Glomerular visceral epithelial cell (primary cell): Measurements from ENCODE around the gene SGK2.
A peak's percentile ranks its signal among the peaks of the same experiment; 100 is the strongest.

Experiments used
- DNase-seq: peaks from one replicate; pipeline ENCODE4 v3.0.0-alpha.2; 2016; ENCODE audit errors: extremely low spot score

SGK2 gene

GRCh38 chr20:43558412-43559146, at the start of gene SGK2:
SGK2 (plus strand) TSS chr20:43559027; CDS start chr20:43566496, 7,469 bp downstream.
- DNase-seq = peak; percentile 90

DNA sequence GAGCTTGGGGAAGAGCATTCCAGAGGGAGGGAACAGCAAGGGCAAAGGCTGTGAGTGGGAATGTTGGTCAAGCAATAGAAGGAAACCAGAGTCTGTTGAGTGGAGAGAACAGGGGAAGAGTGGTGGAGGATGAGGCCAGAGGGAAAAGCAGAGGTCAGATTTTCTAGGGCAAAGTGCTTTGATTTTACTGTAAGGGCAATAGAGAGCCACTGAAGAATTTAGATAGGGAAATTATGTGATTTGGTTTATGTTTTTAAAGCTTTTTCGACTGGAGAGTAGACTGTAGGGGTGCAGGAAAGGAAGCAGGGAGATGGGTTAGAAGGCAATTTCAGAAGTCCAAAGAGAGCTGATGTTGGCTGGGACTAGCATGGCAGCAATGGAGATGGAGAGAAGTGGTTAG, 46.9 kb upstream of the SGK2 start:
- DNase-seq = no peak

DNA sequence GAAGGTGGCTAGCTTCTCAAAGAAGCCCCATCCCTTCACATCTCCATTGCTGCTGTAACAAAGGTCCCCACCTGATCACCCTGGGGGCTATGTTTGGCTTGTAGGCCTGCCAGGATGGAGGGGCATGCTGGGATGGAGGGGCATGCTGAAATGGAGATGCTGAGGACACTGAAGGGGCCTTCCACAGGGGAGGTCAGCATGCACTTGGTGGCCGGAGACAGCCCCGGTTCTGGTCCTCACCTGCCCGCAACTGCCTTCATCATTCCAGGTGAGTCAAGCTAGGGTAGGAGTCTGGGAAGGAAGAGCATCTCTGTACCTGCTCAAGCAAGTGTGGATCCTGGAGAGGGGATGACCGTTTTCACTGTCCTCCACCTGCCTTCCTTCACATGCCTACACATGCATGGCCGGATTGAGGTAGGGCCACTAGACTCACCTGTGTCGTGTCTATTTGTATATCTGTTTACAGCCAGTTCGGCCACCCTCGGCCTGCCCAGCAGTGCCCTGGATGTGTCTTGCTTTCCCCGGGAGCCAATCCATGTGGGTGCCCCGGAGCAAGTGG, 45.4 kb upstream of the SGK2 start:
- no peak for DNase-seq

- DNase-seq = peak; percentile 98
Observed at GRCh38 chr20:43513931-43514647, 44.7 kb upstream of the SGK2 start.

DNA sequence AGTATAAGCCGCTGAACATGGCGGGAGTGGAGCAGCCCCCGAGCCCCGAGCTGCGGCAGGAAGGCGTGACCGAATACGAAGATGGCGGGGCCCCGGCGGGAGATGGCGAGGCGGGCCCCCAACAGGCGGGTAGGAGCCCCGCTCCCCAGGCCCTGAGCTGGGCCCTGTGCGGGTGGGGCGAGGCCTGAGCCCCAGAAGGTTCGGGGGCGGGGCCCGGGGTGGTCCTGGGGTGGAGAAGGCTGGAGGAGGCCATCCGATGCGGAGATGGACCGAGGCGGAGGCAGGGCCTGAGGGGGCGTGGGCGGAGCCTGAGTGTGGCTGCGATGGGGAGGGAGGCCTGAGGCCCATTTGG, 44.2 kb upstream of the SGK2 start:
- DNase-seq = peak; percentile 26

GRCh38 chr20:43515628-43516027, 43.2 kb upstream of the SGK2 start:
- no peak for DNase-seq

DNA sequence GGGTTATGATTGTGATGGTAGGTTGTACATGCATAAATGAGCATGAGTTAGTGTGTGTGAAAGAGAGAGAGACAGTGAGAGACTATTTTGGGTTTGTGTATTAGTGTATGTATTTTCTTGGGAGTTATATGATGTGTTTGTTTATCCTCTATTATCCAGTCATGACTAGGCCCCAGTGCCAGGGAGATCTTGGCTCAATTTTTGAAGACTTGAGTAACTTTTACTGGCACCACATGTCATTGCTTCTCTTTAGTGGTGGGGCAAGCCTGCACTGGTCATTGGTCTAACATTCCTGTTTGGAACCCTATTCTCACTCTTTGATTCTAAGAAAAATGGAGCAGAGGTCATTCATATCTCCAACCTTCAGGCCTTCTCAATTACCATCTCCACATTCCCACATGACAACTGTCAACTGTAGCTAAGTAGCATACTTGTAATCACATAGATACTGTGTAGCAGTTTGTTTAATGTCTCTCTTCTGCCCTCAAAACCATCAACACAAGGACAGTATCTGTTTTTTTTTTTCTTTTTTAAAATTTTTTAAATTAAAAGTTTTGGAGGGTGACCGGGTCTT, 42.5 kb upstream of the SGK2 start:
- DNase-seq = no peak

- DNase-seq = no peak
Observed at GRCh38 chr20:43520074-43520630, 38.7 kb upstream of the SGK2 start.

DNA sequence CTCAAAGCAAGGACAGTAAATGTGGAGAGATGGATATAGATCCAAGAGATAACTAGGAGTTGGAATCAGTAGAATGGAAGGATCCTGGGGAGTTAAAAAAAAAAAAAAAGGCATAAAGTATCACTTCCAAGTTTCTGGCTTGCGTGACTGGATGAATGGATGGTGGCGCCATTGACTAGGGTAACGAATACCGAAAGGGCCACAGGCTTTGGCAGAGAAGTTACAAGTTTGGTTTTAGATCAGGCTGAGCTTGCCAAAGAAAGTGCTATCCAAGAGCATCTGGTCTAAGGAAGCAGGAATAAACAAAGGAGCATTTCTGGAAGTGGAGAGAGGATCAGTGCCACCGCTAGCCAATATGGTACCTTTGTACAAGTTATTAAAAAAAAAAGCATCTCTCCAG, 33.8 kb upstream of the SGK2 start:
- DNase-seq = no peak

DNA sequence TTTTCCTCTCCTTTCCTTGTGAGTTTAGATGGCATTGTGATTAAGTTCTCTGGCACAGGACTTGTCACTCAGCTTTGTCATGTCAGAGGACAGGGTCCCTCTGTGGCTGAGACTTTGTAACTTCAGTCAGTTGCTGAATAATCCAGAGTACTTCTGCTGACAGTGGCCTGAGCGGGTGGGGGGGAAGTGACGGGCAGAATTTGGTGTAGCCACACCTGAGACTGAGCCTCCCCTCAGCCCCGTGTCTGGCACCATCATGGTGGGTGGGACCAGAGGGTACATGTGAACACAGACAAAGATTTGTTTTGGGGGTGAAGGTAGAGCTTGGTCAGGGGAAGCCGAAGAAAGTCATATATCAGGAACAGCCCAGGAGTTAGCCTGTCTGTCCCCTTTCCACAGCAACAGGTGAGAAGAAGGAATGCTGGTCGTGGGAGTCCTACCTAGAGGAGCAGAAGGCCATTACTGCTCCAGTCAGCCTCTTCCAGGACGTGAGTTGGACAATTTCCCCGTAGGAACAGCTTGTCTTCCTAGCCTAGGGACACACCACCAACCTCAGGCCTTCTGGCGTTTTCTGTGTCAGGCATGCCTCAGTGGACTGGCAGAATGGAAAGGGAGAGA, 30.5 kb upstream of the SGK2 start:
- DNase-seq = no peak

GRCh38 chr20:43529051-43529450, 29.8 kb upstream of the SGK2 start:
- no peak for DNase-seq

- no peak for DNase-seq
Observed at GRCh38 chr20:43529457-43530153, 29.2 kb upstream of the SGK2 start.

DNA sequence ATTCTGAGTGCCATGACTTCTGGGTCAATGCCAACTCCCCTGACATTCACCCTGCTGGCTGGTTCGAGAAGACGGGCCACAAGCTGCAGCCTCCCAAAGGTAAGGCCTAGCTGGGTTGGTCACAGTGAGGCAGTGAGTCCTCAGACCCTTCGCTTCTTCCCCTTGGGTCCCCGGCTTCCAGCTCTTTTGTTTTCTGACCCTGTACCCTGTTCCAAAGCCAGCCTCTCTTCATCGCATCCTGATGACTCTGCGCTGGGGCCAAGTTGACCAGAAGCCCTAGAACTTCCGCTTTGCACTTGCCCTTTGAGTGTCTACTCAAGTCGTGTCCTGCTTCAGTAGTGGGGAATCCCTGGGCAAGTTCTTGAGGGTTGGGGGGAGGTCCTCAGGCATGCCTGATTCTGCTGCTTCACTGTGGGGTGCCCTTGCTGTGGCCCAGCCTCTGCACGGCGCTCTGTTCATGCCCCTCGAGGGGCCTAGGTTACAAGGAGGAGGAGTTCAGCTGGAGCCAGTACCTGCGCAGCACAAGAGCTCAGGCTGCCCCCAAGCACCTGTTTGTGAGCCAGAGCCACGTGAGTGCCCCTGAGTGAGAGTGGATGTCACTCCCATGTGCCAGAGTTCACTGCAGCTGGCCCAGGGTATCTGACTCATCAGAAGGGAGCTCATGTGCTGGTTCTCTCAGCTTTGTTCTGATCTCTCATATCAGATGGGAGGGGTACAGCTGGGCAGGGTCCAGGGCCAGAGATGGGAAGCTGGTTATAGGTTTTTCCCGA, 28.3 kb upstream of the SGK2 start:
- DNase-seq = no peak

GRCh38 chr20:43531091-43531443, 27.8 kb upstream of the SGK2 start:
- DNase-seq = no peak

DNA sequence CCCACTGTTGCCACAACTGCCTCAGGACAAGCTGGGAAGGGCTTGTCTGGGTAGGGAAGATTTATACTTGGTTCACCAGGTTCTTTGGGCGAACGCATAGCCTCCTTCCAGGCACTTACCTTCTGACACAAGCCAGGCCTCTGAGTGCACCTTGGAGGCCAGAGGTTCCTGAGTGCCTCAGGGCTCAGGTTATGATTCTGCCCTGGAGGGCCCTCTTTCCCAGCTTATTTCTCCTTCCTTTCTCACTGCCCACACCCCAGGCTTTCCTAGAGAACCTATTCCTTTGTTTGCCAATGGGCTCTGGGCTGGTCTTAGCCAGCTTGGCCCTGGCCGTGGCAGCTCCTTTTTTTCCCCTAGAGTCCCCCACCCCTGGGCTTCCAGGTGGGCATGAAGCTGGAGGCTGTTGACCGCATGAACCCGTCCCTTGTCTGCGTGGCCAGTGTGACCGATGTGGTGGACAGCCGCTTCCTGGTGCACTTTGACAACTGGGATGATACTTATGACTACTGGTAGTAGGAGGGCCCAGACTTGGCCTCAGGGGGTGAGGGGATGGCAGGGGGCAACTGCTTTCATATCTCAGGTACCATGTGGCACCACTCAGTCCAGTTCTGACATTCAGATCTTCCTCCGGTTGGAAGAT, 26.3 kb upstream of the SGK2 start:
- no peak for DNase-seq

GRCh38 chr20:43533060-43533459, 25.8 kb upstream of the SGK2 start:
- no peak for DNase-seq

DNA sequence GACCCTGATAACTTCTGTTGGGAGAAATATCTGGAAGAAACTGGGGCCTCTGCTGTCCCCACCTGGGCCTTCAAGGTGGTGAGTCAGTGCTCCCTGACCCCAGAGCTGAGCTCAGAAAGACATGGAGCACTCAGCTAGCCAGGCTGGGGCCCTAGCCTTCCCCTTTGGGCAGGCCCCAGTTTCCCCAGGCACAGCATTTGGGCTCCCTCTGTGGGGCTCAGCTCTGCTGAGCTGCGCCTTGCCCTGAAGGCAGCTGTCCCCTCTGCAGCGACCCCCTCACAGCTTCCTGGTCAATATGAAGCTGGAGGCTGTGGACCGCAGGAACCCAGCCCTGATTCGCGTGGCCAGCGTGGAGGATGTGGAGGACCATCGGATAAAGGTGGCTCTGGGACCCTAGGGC, 24.8 kb upstream of the SGK2 start:
- DNase-seq = no peak

DNA sequence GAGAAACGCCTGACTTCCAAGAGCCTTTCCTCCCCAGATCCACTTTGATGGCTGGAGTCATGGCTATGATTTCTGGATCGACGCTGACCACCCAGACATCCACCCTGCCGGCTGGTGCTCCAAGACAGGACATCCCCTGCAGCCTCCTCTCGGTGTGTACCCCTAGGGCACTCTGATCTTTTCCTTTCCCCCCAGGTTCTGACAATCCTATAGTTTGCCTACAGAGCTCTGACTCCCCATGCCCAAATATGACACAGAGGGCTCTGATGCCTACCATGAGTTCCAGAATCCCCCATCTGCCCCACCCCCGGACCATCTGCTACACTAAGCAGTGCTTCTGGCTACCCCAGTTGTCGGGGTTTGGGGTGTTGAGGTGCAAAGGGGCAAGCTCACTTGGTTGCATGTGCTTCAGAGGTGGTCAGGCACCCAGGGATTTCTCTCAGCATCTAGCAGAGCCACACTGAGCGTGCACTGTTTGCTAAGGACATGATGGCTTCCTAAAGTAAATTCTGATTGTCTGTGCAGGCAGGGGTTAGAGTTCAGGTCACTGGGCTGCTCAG, 24.0 kb upstream of the SGK2 start:
- DNase-seq = no peak

DNA sequence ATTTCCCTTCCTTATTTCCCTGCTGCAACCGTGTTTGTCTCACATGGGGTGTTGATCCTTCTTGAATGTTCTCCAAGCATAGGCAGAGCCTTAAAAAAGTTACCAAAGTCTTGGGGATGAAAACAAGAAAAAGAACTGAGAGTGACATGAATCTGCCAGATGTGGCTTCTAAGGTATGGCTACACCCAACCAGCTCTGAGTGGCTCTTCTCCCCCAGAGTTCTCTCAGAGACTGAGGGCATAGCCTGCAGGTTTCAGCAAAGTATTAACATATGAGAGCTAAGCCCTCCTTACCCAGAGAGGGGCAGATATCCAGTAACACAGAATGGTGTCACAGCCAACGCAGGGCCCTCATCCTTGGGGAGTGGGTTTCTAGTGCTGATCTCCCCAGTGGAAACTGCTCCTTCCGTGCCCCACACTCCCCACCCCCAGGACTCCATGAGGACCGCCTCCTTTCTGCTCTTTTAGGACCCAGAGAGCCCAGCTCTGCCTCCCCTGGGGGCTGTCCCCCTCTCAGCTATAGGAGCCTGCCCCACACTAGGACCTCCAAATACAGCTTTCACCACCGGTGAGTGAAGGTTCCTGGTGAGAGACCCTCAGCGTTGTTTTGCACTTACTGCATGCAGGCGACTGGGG, 23.3 kb upstream of the SGK2 start:
- DNase-seq = no peak
